Testis (tissue), 2 donors: ENCODE results near the gene HOXD11.
A peak's percentile ranks its signal among the peaks of the same experiment; 100 is the strongest.

Source experiments
- POLR2A ChIP-seq: fragments of 450-650 bp; IDR thresholded peaks from one replicate; pipeline ENCODE4 v1.6.1; 2017; ENCODE audit warnings: antibody characterized with exemption, mild to moderate bottlenecking, moderate library complexity
- TF ChIP-seq, protein P1 (sequence below), 3 experiments: fragments of 450-650 bp in 2 of 3; fragments of 200-600 bp in 1 of 3; sonication (generic) in 1 of 3; IDR thresholded peaks; one replicate each; pipeline ENCODE4 v1.5.1; 2016 to 2019; ENCODE audit warnings: antibody characterized with exemption in 3 of 3, mild to moderate bottlenecking in 2 of 3, moderate library complexity in 1 of 3

DNA sequence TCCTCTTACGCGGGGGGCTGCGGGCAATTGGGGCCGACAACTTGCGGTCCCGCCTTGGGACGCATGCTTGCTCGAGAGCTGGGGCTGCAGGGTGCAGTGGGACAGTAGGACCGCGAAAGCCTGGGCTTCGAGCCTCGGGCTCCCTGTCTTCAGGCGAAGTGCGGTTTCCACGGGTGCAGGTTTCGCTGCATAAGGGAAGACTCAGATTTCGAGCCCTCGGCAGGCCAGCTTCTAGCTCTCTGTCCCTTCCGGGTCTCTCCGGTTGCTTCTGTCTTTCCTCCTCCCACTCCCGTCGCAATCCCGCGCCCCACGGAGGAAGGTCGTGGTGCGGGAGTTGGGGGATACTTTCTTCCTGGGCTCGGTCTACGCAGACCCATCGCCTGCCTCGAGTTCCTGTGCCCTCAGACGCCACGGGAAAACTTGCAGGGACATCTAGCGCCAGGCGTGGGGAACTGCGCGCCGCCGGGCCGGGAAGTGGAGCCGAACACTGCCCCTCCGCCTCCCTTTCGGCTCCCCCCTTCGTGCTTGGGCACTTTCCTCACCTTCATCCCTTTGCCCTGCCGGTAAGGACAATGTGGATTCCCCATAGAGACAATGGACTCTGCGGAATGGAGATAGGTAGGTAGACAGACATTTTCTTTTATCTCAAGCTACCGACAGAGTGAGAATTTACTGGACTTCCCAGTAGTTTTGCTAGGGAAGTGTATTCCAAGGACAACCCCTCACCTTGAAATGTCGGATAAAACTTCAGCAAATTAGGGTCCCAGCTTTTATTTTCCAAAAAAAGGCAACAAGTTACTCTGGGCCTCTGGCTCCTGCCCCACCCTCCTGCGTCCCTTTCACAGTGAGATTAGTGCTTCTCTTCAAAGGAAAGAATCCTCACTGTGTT lies 18.8 kb upstream of the HOXD11 start:
- TF ChIP-seq POLR2A = no peak
- TF ChIP-seq, protein P1, sequence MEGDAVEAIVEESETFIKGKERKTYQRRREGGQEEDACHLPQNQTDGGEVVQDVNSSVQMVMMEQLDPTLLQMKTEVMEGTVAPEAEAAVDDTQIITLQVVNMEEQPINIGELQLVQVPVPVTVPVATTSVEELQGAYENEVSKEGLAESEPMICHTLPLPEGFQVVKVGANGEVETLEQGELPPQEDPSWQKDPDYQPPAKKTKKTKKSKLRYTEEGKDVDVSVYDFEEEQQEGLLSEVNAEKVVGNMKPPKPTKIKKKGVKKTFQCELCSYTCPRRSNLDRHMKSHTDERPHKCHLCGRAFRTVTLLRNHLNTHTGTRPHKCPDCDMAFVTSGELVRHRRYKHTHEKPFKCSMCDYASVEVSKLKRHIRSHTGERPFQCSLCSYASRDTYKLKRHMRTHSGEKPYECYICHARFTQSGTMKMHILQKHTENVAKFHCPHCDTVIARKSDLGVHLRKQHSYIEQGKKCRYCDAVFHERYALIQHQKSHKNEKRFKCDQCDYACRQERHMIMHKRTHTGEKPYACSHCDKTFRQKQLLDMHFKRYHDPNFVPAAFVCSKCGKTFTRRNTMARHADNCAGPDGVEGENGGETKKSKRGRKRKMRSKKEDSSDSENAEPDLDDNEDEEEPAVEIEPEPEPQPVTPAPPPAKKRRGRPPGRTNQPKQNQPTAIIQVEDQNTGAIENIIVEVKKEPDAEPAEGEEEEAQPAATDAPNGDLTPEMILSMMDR (IDR thresholded peaks at IDR 0.05) = peak; percentile 24 to 81 (median 61)
